Heart left ventricle (tissue), 13 donors: ENCODE measurements around the gene GRIA3.

Source experiments
- POLR2A ChIP-seq, 2 donors: fragments of 450-650 bp; IDR thresholded peaks; one replicate each; pipeline ENCODE4 v1.6.1; 2017; ENCODE audit warnings: antibody characterized with exemption in 2 of 2, mild to moderate bottlenecking in 2 of 2, moderate library complexity in 2 of 2
- TF ChIP-seq, protein P1 (sequence below), 12 donors: fragments of 200-600 bp; sonication (generic) in 4 of 12; IDR thresholded peaks; one replicate each; pipeline versions ENCODE4 v1.5.0 to v1.8.0; 2018 to 2022; ENCODE audit warnings: antibody characterized with exemption in 12 of 12, mild to moderate bottlenecking in 5 of 12
- donor health status: ischemic (EF 13 %, LVEDD 7.1; RV severe dilation, severe dysfunction).
- donor health status: DM: no; HTN: yes; CAD: no.
- donor health status: DM: no; HTN: no; CAD: no.
- donor health status: ischemic (EF 25% LVEDD 6.9; RV normal size, moderate dysfunction).
- donor health status: ischemic (EF 25% LVEDD 5.7; RV mildly dilated, moderate dysfunction).
- donor health status: ischemic (EF 35%, LVEDD 5.7; RV mildly dilated, moderate dysfunction).
- donor health status: nonischemic (EF 11% LVEDD 7.7; RV severe dilation, severe dysfunction).
- donor health status: DM: yes; HTN: yes; CAD: no.
- donor health status: PGD.
- donor health status: ischemic (EF 29% LVEDD 5.4; RV normal size, mild dysfunction).
- donor health status: nonischemic (EF 23%, LVEDD 6.1; RV moderate dilation, normal function).

DNA sequence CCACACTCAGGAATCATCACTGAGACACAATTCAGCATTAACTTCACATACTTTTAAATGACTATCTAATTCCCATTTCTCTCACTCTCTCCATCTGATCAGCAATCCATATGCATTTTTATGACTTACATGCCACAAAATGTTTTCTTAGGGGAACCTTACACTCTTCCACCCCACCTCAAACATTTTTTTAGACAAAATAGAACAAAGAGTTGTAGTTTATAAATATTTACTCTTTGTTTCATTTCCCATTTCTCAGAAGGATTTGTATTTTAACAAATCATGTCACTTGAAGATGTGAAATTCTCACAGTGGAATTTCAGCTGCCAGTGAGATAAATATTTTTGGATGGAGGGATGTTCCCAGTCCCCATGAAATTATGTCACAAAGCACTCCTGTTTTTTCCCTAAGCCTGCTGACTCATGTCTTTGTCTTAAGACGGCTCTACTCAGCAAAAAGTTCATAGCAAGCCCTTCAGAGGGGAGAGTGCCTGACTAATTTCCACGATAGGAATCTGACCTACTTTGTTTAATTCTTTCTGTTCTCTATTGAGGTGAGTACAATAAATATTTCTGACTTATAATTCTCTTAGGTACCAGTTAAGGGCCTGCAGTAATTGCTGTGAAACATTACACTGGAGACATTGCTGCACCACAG, 291.1 kb downstream of the GRIA3 start:
- TF ChIP-seq POLR2A (IDR thresholded peaks at IDR 0.05), result no peak
- TF ChIP-seq, protein P1, sequence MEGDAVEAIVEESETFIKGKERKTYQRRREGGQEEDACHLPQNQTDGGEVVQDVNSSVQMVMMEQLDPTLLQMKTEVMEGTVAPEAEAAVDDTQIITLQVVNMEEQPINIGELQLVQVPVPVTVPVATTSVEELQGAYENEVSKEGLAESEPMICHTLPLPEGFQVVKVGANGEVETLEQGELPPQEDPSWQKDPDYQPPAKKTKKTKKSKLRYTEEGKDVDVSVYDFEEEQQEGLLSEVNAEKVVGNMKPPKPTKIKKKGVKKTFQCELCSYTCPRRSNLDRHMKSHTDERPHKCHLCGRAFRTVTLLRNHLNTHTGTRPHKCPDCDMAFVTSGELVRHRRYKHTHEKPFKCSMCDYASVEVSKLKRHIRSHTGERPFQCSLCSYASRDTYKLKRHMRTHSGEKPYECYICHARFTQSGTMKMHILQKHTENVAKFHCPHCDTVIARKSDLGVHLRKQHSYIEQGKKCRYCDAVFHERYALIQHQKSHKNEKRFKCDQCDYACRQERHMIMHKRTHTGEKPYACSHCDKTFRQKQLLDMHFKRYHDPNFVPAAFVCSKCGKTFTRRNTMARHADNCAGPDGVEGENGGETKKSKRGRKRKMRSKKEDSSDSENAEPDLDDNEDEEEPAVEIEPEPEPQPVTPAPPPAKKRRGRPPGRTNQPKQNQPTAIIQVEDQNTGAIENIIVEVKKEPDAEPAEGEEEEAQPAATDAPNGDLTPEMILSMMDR (IDR thresholded peaks at IDR 0.05), result no peak
